Gastroesophageal sphincter (tissue), 4 donors: ENCODE results near the gene JAM3. TPM values are rescaled to one million over a fixed set of nuclear protein-coding genes. Genes with fewer than 3 reads are reported as not detected.

Experiments used
- ATAC-seq: fragments of 150-250 bp; one replicate; pipeline ENCODE4 v1.9.1; 2016; ENCODE audit warnings: mild to moderate bottlenecking, moderate library complexity
- H3K27ac ChIP-seq, 4 donors: fragments of 200-600 bp; sonication (generic) in 3 of 4; 1 replicate in 3 of 4; 2 replicates in 1 of 4; pipeline ENCODE4 v1.5.1; 2016 to 2019
- H3K27me3 ChIP-seq: fragments of 200-600 bp; sonication (generic); one replicate; pipeline ENCODE4 v1.5.1; 2019
- H3K36me3 ChIP-seq, 2 donors: fragments of 200-600 bp; sonication (generic); one replicate each; pipeline ENCODE4 v1.5.1; 2019; ENCODE audit warnings: control low read depth in 1 of 2
- H3K4me1 ChIP-seq, 3 donors: fragments of 200-600 bp; sonication (generic); 1 replicate in 2 of 3; 2 replicates in 1 of 3; pipeline ENCODE4 v1.5.1; 2016 to 2019; ENCODE audit warnings: control low read depth in 2 of 3
- H3K4me3 ChIP-seq, 2 donors: fragments of 200-600 bp; sonication (generic); one replicate each; pipeline ENCODE4 v1.5.1; 2019; ENCODE audit warnings: mild to moderate bottlenecking in 1 of 2, moderate library complexity in 1 of 2
- H3K9me3 ChIP-seq, 3 donors: fragments of 200-600 bp; sonication (generic); one replicate each; pipeline ENCODE4 v1.5.1; 2017 to 2019; ENCODE audit warnings: control low read depth in 2 of 3
- CTCF ChIP-seq, 4 experiments: fragments of 200-600 bp in 2 of 4; fragments of 450-650 bp in 2 of 4; sonication (generic) in 1 of 4; IDR thresholded peaks; one replicate each; pipeline ENCODE4 v1.5.1; 2017 to 2019; ENCODE audit warnings: antibody characterized with exemption in 4 of 4, mild to moderate bottlenecking in 2 of 4, moderate library complexity in 2 of 4
- EP300 ChIP-seq: sonication (generic); formaldehyde crosslinking; IDR thresholded peaks from one replicate; pipeline ENCODE4 v1.6.1; 2017; ENCODE audit warnings: antibody characterized with exemption, mild to moderate bottlenecking
- POLR2A ChIP-seq, 2 donors: fragments of 450-650 bp; IDR thresholded peaks; one replicate each; pipeline ENCODE4 v1.6.1; 2017; ENCODE audit warnings: antibody characterized with exemption in 2 of 2, mild to moderate bottlenecking in 2 of 2, moderate library complexity in 1 of 2
- POLR2AphosphoS5 ChIP-seq: sonication (generic); formaldehyde crosslinking; IDR thresholded peaks from one replicate; pipeline ENCODE4 v1.6.1; 2017; ENCODE audit warnings: antibody characterized with exemption
- WGBS, 2 donors: methylation state at CpG; one replicate each; pipeline ENCODE4 v1.1.5; 2018; ENCODE audit warnings: low coverage in 1 of 2; 5-methylcytosine and 5-hydroxymethylcytosine counted together
- total RNA-seq, 4 donors: library from RNA; depleted of rRNA; stranded (reverse); fragments of >200 nt; gene quantifications; one replicate each; pipeline ENCODE4 v1.1.0, GENCODE V29; 2016

Gene JAM3
- 100 to 1,000 TPM in 3 of 4 donors, 10 to 100 TPM in 1; 91.0 to 163 (median 104) TPM for total RNA-seq

DNA sequence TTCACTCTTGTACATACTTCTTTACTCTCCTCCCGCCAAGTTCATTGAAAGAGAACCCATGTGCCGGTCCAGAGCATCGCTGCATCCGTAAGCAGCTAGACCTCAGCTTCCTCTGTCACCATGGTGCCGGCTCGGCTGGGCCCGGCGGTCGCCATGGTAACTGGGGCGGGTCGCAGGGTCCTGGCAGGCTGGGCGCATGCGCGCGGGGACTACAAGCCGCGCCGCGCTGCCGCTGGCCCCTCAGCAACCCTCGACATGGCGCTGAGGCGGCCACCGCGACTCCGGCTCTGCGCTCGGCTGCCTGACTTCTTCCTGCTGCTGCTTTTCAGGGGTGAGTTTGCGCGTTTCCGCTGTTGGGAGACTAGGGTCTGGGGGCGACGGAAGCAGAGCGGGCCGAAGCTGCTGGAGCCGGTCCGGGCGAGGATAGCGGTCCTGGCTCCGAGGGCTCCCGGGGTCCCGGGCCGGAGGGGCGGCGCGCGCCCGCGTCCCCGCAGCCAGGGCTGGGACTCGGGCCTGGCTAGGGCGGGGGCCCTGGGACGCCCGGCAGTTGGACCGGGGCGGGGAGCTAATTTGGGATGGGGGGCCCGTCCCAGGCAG lies at the start of gene JAM3:
TSS of gene JAM3 (plus strand) at position 244 of the 597 bp plus-strand sequence. CDS start at position 256, 12 bp downstream.
- H3K9me3 ChIP-seq: no peaks in the 10 kb centered on the region
- no peaks in the 10 kb centered on the region for H3K27me3 ChIP-seq
- peak within 1 kb of the TSS; percentile 76 to 96 for H3K4me3 ChIP-seq
- TF ChIP-seq CTCF (IDR thresholded peaks at IDR 0.05): no peak
- TF ChIP-seq POLR2A (IDR thresholded peaks at IDR 0.05): peak; percentile 76 to 87
- TF ChIP-seq EP300: no peak
- TF ChIP-seq POLR2AphosphoS5: peak; percentile 91
- peak; percentile 97 for ATAC-seq
- peak within 1 kb of the TSS; percentile 89 to 97 (median 93) for H3K27ac ChIP-seq
- 0% methylated on average over 4 of the region's 57 CpGs; no CpG with 5 or more reads in 1 of the 2 donors for WGBS, 2 donors
- H3K36me3 ChIP-seq: no peaks in the 10 kb centered on the region
- H3K4me1 ChIP-seq: peaks cover 0 to 53% (median 10%) of the 10 kb centered on the region in 3 donors

GRCh38 chr11:134019500-134019899 lies 49.4 kb upstream of the JAM3 start:
- no peak for TF ChIP-seq POLR2A (IDR thresholded peaks at IDR 0.05)
- Histone ChIP-seq H3K36me3 (no peaks in the 10 kb centered on the region), H3K27me3 (peaks cover 4% of the 10 kb centered on the region), H3K4me3 (no peak overlapping the region), H3K27ac (no peak overlapping the region), H3K9me3 (no peaks in the 10 kb centered on the region), H3K4me1 (peaks cover 0 to 16% (median 0%) of the 10 kb centered on the region in 3 donors)
- ATAC-seq: no peak
- WGBS, 2 donors: 67 to 80% methylated on average over 5 to 7 of the region's 7 CpGs

DNA sequence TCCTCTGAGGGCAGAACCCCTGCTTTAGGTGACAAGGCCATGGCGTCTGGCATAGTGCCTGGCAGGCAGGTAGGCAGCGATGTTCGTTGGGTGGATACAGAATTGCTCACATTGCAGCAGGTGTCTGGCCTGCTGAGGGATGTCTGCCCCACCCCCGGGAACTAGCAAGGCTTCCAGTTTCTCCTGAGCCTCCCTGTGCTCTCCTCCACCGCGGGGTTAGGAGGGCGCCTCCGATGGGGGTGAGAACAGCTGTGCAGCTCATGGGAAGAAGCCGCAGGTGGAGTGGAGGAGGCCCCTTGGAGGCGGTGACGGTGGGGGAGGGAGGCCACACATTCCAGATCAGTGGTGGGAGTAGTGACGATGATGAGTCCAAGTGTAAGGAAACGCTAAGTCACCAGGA lies 48.3 kb upstream of the JAM3 start:
- H3K4me3 ChIP-seq: no peak overlapping the region
- TF ChIP-seq POLR2A (IDR thresholded peaks at IDR 0.05): no peak
- no peak for TF ChIP-seq POLR2AphosphoS5
- no peak for TF ChIP-seq EP300
- TF ChIP-seq CTCF (IDR thresholded peaks at IDR 0.05): no peak
- H3K27ac ChIP-seq: no peak overlapping the region
- H3K36me3 ChIP-seq: no peaks in the 10 kb centered on the region
- H3K4me1 ChIP-seq: peaks cover 0 to 6% (median 0%) of the 10 kb centered on the region in 3 donors
- peaks cover 4% of the 10 kb centered on the region for H3K27me3 ChIP-seq
- H3K9me3 ChIP-seq: no peaks in the 10 kb centered on the region
- WGBS, 2 donors: 89 to 91% methylated on average over 3 to 7 of the region's 13 CpGs
- no peak for ATAC-seq

GRCh38 chr11:134021326-134021725 lies 47.5 kb upstream of the JAM3 start:
- peaks cover 4% of the 10 kb centered on the region for H3K27me3 ChIP-seq
- TF ChIP-seq POLR2AphosphoS5: no peak
- H3K4me1 ChIP-seq: no peaks in the 10 kb centered on the region
- 60 to 91% methylated on average over 2 to 6 of the region's 7 CpGs for WGBS, 2 donors
- no peak overlapping the region for H3K27ac ChIP-seq
- ATAC-seq: no peak
- H3K9me3 ChIP-seq: no peaks in the 10 kb centered on the region
- H3K36me3 ChIP-seq: no peaks in the 10 kb centered on the region
- no peak overlapping the region for H3K4me3 ChIP-seq

DNA sequence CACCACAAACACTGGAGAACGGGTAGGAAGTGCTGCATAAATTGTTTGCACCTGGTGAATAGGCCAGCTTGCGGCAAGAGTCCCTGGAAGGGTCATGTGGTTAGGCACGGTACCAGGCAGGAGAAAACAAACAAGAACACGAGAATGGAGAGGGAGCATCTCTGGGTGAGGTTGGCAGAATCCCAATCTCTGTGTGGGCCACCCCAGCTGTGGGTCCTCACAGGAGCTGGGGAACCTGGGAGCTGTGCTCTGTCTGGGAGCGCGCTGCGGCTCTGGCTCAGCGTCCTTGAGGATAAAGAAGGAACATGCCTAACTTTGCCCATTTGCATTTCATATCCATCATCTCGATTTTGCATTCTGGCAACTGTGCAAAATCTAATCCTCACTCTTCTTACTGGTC lies 46.1 kb upstream of the JAM3 start:
- Histone ChIP-seq H3K27ac (no peak overlapping the region), H3K36me3 (no peaks in the 10 kb centered on the region), H3K9me3 (no peaks in the 10 kb centered on the region), H3K27me3 (peaks cover 4% of the 10 kb centered on the region), H3K4me3 (no peak overlapping the region), H3K4me1 (no peaks in the 10 kb centered on the region)
- WGBS, 2 donors: 75 to 80% methylated on average over 1 to 9 of the region's 9 CpGs
- no peak for ATAC-seq
- TF ChIP-seq POLR2A (IDR thresholded peaks at IDR 0.05): no peak
- no peak for TF ChIP-seq EP300
- TF ChIP-seq CTCF (IDR thresholded peaks at IDR 0.05): no peak

- peaks cover 4% of the 10 kb centered on the region for H3K27me3 ChIP-seq
- H3K4me1 ChIP-seq: no peaks in the 10 kb centered on the region
- WGBS, 2 donors: 50 to 63% methylated on average over 2 to 5 of the region's 15 CpGs
- no peaks in the 10 kb centered on the region for H3K9me3 ChIP-seq
- no peak overlapping the region for H3K4me3 ChIP-seq
- H3K36me3 ChIP-seq: no peaks in the 10 kb centered on the region
- ATAC-seq: no peak
- no peak overlapping the region for H3K27ac ChIP-seq
- no peak for TF ChIP-seq CTCF (IDR thresholded peaks at IDR 0.05)
These were observed 44.3 kb upstream of the JAM3 start for GRCh38 chr11:134024420-134025081.
